Osteoblast (primary cell): Measurements from ENCODE around the gene ADAMTS2. TPM values are rescaled to one million over a fixed set of nuclear protein-coding genes. Genes with fewer than 3 reads are reported as not detected.
A peak's percentile ranks its signal among the peaks of the same experiment; 100 is the strongest.

ENCODE experiments used
- DNase-seq: peaks from one replicate; pipeline ENCODE4 v3.0.0; 2011; ENCODE audit warnings: low spot score, mixed read lengths; ENCODE audit not compliant: insufficient read length; ENCODE audit errors: missing footprints
- H2AFZ ChIP-seq: 2 replicates; pipeline ENCODE4 v1.6.0; 2011; ENCODE audit warnings: mild to moderate bottlenecking, low read length
- H3K27ac ChIP-seq: 2 replicates; pipeline ENCODE4 v1.5.1; 2011; ENCODE audit warnings: mild to moderate bottlenecking, low read depth, low read length, moderate library complexity
- H3K27me3 ChIP-seq: 2 replicates; pipeline ENCODE4 v1.6.0; 2012; ENCODE audit warnings: mild to moderate bottlenecking, control low read depth, inconsistent platforms, low read length, moderate library complexity; ENCODE audit not compliant: insufficient read depth
- H3K36me3 ChIP-seq: 2 replicates; pipeline ENCODE4 v1.5.1; 2011; ENCODE audit warnings: mild to moderate bottlenecking, low read length, control low read depth, moderate library complexity; ENCODE audit not compliant: insufficient read depth
- H3K4me1 ChIP-seq: 2 replicates; pipeline ENCODE4 v1.5.1; 2011; ENCODE audit warnings: mild to moderate bottlenecking, low read length, control low read depth, moderate library complexity; ENCODE audit not compliant: insufficient read depth
- H3K4me2 ChIP-seq: 2 replicates; pipeline ENCODE4 v1.6.0; 2011; ENCODE audit warnings: mild to moderate bottlenecking, low read length; ENCODE audit not compliant: insufficient read depth
- H3K4me3 ChIP-seq: fragments of 200-600 bp; sonication (generic); 3 replicates; pipeline ENCODE4 v1.5.1; 2012; ENCODE audit warnings: mild to moderate bottlenecking, low read length, inconsistent platforms; ENCODE audit not compliant: insufficient read depth
- H3K79me2 ChIP-seq: 2 replicates; pipeline ENCODE4 v1.6.0; 2012; ENCODE audit warnings: mild to moderate bottlenecking, low read length, control low read depth, inconsistent platforms; ENCODE audit not compliant: insufficient read depth
- H3K9me3 ChIP-seq: 2 replicates; pipeline ENCODE4 v1.5.1; 2011; ENCODE audit warnings: low read depth, low read length, control low read depth
- H4K20me1 ChIP-seq: 2 replicates; pipeline ENCODE4 v1.6.0; 2012; ENCODE audit warnings: mild to moderate bottlenecking, low read length, control low read depth; ENCODE audit not compliant: insufficient read depth
- total RNA-seq: library from RNA; depleted of rRNA; stranded (reverse); fragments of >200 nt; gene quantifications from 2 replicates; pipeline ENCODE4 v1.2.3, GENCODE V29; 2012
- TF ChIP-seq, protein P1 (sequence below): IDR thresholded peaks from 2 replicates; pipeline ENCODE4 v1.5.1; 2011; ENCODE audit warnings: mild to moderate bottlenecking, low read depth, low read length, moderate library complexity; ENCODE audit errors: extremely low read depth

The ADAMTS2 gene
- total RNA-seq, 1 donor = 144 TPM

DNA sequence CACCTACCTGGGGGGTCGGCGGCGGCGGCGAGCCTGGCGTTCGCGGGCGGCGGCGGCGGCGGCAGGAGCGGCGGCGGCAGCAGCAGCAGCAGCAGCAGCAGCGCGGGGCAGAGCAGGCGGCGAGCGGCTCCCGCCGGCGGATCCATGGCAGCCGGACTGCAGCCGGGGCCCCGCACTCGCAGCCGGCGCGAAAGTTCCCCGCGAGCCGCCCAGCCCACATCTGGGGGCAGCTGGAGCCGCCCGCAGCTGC lies 153 bp downstream of the ADAMTS2 start:
- peak overlapping the region; percentile 97 for H3K4me3 ChIP-seq
- peaks cover 26% of the 10 kb centered on the region for H3K4me1 ChIP-seq
- peaks cover 14% of the 10 kb centered on the region for H3K36me3 ChIP-seq
- no peak overlapping the region for H3K4me2 ChIP-seq
- TF ChIP-seq, protein P1, sequence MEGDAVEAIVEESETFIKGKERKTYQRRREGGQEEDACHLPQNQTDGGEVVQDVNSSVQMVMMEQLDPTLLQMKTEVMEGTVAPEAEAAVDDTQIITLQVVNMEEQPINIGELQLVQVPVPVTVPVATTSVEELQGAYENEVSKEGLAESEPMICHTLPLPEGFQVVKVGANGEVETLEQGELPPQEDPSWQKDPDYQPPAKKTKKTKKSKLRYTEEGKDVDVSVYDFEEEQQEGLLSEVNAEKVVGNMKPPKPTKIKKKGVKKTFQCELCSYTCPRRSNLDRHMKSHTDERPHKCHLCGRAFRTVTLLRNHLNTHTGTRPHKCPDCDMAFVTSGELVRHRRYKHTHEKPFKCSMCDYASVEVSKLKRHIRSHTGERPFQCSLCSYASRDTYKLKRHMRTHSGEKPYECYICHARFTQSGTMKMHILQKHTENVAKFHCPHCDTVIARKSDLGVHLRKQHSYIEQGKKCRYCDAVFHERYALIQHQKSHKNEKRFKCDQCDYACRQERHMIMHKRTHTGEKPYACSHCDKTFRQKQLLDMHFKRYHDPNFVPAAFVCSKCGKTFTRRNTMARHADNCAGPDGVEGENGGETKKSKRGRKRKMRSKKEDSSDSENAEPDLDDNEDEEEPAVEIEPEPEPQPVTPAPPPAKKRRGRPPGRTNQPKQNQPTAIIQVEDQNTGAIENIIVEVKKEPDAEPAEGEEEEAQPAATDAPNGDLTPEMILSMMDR = no peak
- H2AFZ ChIP-seq = no peak overlapping the region
- H3K9me3 ChIP-seq = no peaks in the 10 kb centered on the region
- no peaks in the 10 kb centered on the region for H3K27me3 ChIP-seq
- peaks cover 43% of the 10 kb centered on the region for H3K79me2 ChIP-seq
- H4K20me1 ChIP-seq = peaks cover 30% of the 10 kb centered on the region
- DNase-seq = no peak
- H3K27ac ChIP-seq = no peak overlapping the region

DNA sequence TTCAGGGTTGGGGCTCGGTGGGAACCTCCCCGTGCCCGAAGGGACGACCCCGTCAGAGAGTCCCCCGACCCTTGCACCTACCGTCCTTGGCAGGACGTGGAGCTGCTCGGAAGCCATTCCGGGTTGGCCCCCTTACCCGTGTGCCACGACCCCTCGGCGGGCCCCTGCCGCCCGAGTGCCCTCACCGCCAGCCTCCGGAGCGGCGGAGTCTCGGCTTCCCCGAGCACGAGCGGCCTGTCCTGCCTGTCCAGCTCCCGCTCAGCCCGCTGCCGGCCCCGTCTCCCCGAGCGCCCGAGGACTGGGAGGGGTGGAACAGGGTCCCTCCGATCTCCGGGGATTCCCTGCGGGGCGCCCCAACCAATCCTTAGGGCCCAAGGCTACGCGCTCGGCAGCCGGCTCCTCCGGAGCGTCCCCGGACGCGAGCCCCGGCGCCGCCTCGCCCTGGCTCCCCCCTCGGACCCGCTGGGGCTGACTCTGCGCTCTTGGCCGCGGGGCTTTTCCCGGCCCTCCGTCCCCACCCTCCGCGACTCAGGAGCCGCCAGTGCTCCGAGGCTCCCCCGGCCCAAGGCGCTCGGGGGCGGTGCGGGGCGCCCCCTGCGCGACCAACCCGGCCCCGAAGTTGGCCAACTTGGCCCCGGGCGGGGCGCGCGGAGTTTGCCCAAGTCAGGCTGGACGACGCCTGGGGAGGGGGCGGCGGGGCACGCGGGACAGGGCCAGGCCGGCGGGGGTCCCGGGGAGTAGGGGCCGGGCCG lies 654 bp downstream of the ADAMTS2 start:
- peak overlapping the region; percentile 97 for H3K4me3 ChIP-seq
- peak overlapping the region; percentile 41 for H2AFZ ChIP-seq
- no peaks in the 10 kb centered on the region for H3K9me3 ChIP-seq
- H3K27me3 ChIP-seq = no peaks in the 10 kb centered on the region
- H3K79me2 ChIP-seq = peaks cover 48% of the 10 kb centered on the region
- peaks cover 26% of the 10 kb centered on the region for H3K4me1 ChIP-seq
- peaks cover 34% of the 10 kb centered on the region for H4K20me1 ChIP-seq
- TF ChIP-seq, protein P1 = no peak
- peak overlapping the region; percentile 70 for H3K27ac ChIP-seq
- DNase-seq = peak; percentile 93
- peaks cover 19% of the 10 kb centered on the region for H3K36me3 ChIP-seq
- peak overlapping the region; percentile 87 for H3K4me2 ChIP-seq

DNA sequence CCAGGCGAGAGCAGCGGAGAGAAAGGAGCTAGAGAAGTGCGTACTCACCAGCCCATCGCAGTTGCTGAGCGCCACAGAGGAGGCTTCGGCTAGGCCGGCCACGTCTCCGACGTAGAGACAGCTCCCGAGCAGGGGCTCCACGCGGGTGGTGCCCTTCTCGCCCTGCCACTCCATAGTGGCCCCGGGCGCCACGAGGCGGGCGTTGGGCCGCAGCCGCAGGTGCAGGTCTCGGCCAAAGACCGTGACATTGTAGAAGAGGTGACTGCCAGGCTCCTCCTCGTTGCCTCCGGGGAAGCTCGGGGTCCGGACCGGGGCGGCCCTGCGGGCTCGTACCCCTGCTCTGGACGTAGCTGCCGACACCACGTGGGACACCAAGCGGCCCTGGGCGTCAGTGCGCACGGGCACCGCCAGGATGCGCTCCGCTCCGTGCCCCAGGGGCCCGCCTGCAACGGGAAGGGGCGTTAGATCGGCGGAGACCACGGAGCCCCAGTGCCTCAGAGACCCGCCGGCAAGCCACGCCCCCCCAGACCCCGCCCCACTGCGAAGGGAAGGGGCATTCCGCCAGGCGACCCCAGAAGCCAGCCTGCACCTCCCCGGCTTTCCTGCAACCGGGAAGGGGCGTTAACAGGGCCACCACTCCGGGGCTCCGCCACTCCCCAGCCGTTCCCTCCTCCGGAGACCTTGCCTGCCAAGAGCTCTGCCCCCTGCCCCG lies 1.4 kb downstream of the ADAMTS2 start:
- H3K4me2 ChIP-seq = peak overlapping the region; percentile 87
- TF ChIP-seq, protein P1 = peak; percentile 45
- H3K4me3 ChIP-seq = peak overlapping the region; percentile 97
- no peaks in the 10 kb centered on the region for H3K9me3 ChIP-seq
- H2AFZ ChIP-seq = peak overlapping the region; percentile 41
- H4K20me1 ChIP-seq = peaks cover 42% of the 10 kb centered on the region
- H3K27me3 ChIP-seq = no peaks in the 10 kb centered on the region
- peak; percentile 98 for DNase-seq
- H3K79me2 ChIP-seq = peaks cover 56% of the 10 kb centered on the region
- peaks cover 27% of the 10 kb centered on the region for H3K36me3 ChIP-seq
- peaks cover 26% of the 10 kb centered on the region for H3K4me1 ChIP-seq
- H3K27ac ChIP-seq = peak overlapping the region; percentile 70

DNA sequence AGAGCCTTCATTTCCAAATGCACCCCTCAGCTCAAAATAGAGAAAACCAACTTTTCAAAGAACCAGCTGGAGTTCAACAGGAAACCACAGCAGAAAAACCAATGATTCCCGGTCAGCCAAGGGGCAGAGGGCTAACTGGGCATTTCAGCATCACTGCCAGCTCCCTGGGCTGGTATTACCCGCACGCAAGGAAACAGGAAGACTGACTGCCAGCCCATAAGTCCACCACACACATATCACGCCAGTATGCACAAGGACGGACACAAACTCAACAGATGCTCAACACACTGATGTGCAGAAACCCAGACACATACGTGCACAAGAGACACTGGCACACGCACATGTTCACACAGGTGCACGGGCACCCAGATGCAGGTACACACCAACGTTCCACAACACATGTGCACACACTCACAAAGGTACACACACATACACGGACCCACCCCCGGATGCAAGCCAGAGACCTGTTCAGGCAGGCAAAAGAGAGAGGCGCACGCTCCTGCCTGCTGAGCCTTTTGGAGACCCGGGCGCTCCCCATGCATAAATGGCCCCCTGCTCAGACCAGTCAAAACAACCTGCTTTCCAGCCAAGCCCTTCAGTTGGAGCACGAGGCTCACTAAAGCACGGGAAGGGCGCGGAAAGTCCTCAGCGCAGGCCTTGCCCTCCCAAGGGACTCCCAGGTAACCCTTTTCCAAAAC lies 2.1 kb downstream of the ADAMTS2 start:
- H3K4me2 ChIP-seq = peak overlapping the region; percentile 87
- H3K36me3 ChIP-seq = peaks cover 34% of the 10 kb centered on the region
- peaks cover 49% of the 10 kb centered on the region for H4K20me1 ChIP-seq
- no peak overlapping the region for H2AFZ ChIP-seq
- H3K79me2 ChIP-seq = peaks cover 63% of the 10 kb centered on the region
- H3K27ac ChIP-seq = peak overlapping the region; percentile 70
- H3K4me3 ChIP-seq = peak overlapping the region; percentile 97
- no peaks in the 10 kb centered on the region for H3K27me3 ChIP-seq
- H3K9me3 ChIP-seq = no peaks in the 10 kb centered on the region
- no peak for DNase-seq
- peaks cover 26% of the 10 kb centered on the region for H3K4me1 ChIP-seq
- TF ChIP-seq, protein P1 = no peak
